SK-N-SH (cell line): ENCODE measurements around the gene ZNF783. TPM values are rescaled to one million over a fixed set of nuclear protein-coding genes. Genes with fewer than 3 reads are reported as not detected.
A peak's percentile ranks its signal among the peaks of the same experiment; 100 is the strongest.

Experiments
- CTCF ChIA-PET: fragments of 300-600, 350-600 bp; formaldehyde crosslinking; extraction: SDS; loops from one replicate; lab custom pipeline; 2021; lab: Yijun Ruan, JAX
- POLR2A ChIA-PET: fragments of 350-600 bp; sonication (Branson Sonifier 250); formaldehyde crosslinking; extraction: SDS; loops from one replicate; lab custom pipeline; 2020; ENCODE audit warnings: antibody characterized with exemption, inconsistent platforms; lab: Yijun Ruan, JAX
- DNase-seq: peaks from one replicate; pipeline ENCODE4 v3.0.0; 2012
- H2AFZ ChIP-seq: fragments of 200-600 bp; sonication (generic); 2 replicates; pipeline ENCODE4 v1.8.1; 2016; ENCODE audit warnings: antibody characterized with exemption, mild to moderate bottlenecking, low read depth
- H3F3A ChIP-seq: fragments of 200-600 bp; sonication (generic); replicated peaks from 2 replicates; pipeline ENCODE3; 2016; ENCODE audit warnings: antibody characterized with exemption, mild to moderate bottlenecking; ENCODE audit not compliant: insufficient read depth
- H3K27ac ChIP-seq, 2 experiments: fragments of 200-500 bp in 1 of 2; fragments of 200-600 bp in 1 of 2; sonication (Bioruptor generic) in 1 of 2; sonication (generic), shearing (Covaris generic) in 1 of 2; 2 replicates each; pipeline versions ENCODE4 v1.5.1 to v1.6.1; 2014 to 2016; ENCODE audit warnings: low read depth in 2 of 2, inconsistent platforms in 1 of 2, low read length in 1 of 2, mild to moderate bottlenecking in 1 of 2, mixed read lengths in 1 of 2
- H3K27me3 ChIP-seq: fragments of 200-600 bp; sonication (generic), shearing (Covaris generic); 2 replicates; pipeline ENCODE4 v1.6.1; 2016; ENCODE audit warnings: mixed run types; ENCODE audit not compliant: insufficient read depth
- H3K36me3 ChIP-seq, 2 experiments: fragments of 200-500 bp in 1 of 2; fragments of 200-600 bp in 1 of 2; sonication (Bioruptor generic) in 1 of 2; sonication (generic) in 1 of 2; replicated peaks in 1 of 2; 2 replicates each; pipeline versions ENCODE3 to v1.5.1; 2014 to 2016; ENCODE audit warnings: low read length in 1 of 2, mild to moderate bottlenecking in 1 of 2; ENCODE audit not compliant: insufficient read depth in 2 of 2, control insufficient read depth in 1 of 2
- H3K4me1 ChIP-seq, 2 experiments: fragments of 200-500 bp in 1 of 2; fragments of 200-600 bp in 1 of 2; sonication (Bioruptor generic) in 1 of 2; sonication (generic), shearing (Covaris generic) in 1 of 2; 2 replicates each; pipeline versions ENCODE4 v1.5.1 to v1.6.1; 2014 to 2016; ENCODE audit warnings: low read depth in 1 of 2, low read length in 1 of 2, mixed run types in 1 of 2; ENCODE audit not compliant: insufficient read depth in 2 of 2, control insufficient read depth in 1 of 2
- H3K4me2 ChIP-seq: fragments of 200-600 bp; sonication (generic), shearing (Covaris generic); 2 replicates; pipeline ENCODE4 v1.6.1; 2017; ENCODE audit warnings: mixed run types
- H3K4me3 ChIP-seq, 2 experiments: fragments of 200-500 bp in 1 of 2; fragments of 200-600 bp in 1 of 2; sonication (Bioruptor generic) in 1 of 2; sonication (generic), shearing (Covaris generic) in 1 of 2; 2 replicates each; pipeline versions ENCODE4 v1.5.1 to v1.8.1; 2014 to 2016; ENCODE audit warnings: low read depth in 2 of 2, inconsistent platforms in 1 of 2, low read length in 1 of 2, mild to moderate bottlenecking in 1 of 2, mixed read lengths in 1 of 2, moderate library complexity in 1 of 2
- H3K79me2 ChIP-seq: fragments of 200-600 bp; sonication (generic); 2 replicates; pipeline ENCODE4 v1.8.1; 2017; ENCODE audit warnings: mild to moderate bottlenecking; ENCODE audit not compliant: insufficient read depth
- H3K9ac ChIP-seq: fragments of 200-600 bp; sonication (generic); 2 replicates; pipeline ENCODE4 v1.6.1; 2017; ENCODE audit warnings: mixed run types
- H3K9me2 ChIP-seq: fragments of 200-600 bp; sonication (generic); 2 replicates; pipeline ENCODE4 v1.6.1; 2017; ENCODE audit warnings: mixed run types
- H3K9me3 ChIP-seq: fragments of 200-600 bp; sonication (generic); 2 replicates; pipeline ENCODE4 v1.6.1; 2017; ENCODE audit warnings: mixed run types, mild to moderate bottlenecking, moderate library complexity
- H4K20me1 ChIP-seq: fragments of 200-600 bp; sonication (generic); 2 replicates; pipeline ENCODE4 v1.6.1; 2017; ENCODE audit warnings: mild to moderate bottlenecking, mixed run types; ENCODE audit not compliant: insufficient read depth
- CHD2 ChIP-seq: fragments of 150-350 bp; IDR thresholded peaks from 2 replicates; pipeline ENCODE4 v1.6.1; 2018; ENCODE audit warnings: low read length; ENCODE audit not compliant: partially characterized antibody
- EP300 ChIP-seq, 2 experiments: IDR thresholded peaks; 2 replicates each; pipeline versions ENCODE4 v1.4.0 to v1.6.1; 2012; ENCODE audit warnings: borderline replicate concordance in 1 of 2, low read depth in 1 of 2, low read length in 1 of 2
- FOXJ3 ChIP-seq: sonication (generic); formaldehyde crosslinking; IDR thresholded peaks from 2 replicates; pipeline ENCODE4 v1.5.1; 2020; ENCODE audit warnings: mild to moderate bottlenecking, missing genetic modification reagents
- GABPA ChIP-seq: IDR thresholded peaks from 2 replicates; pipeline ENCODE4 v1.4.0; 2012; ENCODE audit warnings: low read depth, mild to moderate bottlenecking
- MXI1 ChIP-seq: IDR thresholded peaks from 2 replicates; pipeline ENCODE4 v1.6.1; 2012; ENCODE audit warnings: mild to moderate bottlenecking, low read depth, low read length, improper control_type of control experiment
- NFIC ChIP-seq: IDR thresholded peaks from 2 replicates; pipeline ENCODE4 v1.4.0; 2012; ENCODE audit warnings: borderline replicate concordance
- POLR2AphosphoS5 ChIP-seq: IDR thresholded peaks from 2 replicates; pipeline ENCODE4 v1.6.1; 2012; ENCODE audit warnings: low read depth, low read length
- RCOR1 ChIP-seq: fragments of 150-350 bp; IDR thresholded peaks from 2 replicates; pipeline ENCODE4 v1.6.1; 2017; ENCODE audit warnings: antibody characterized with exemption, low read length
- SMC3 ChIP-seq: IDR thresholded peaks from 2 replicates; pipeline ENCODE4 v1.6.1; 2012; ENCODE audit warnings: low read depth, low read length, improper control_type of control experiment
- TAF1 ChIP-seq: IDR thresholded peaks from 2 replicates; pipeline ENCODE4 v1.6.1; 2012; ENCODE audit warnings: low read depth, mild to moderate bottlenecking, low read length, moderate library complexity, borderline replicate concordance
- TCF12 ChIP-seq: IDR thresholded peaks from 2 replicates; pipeline ENCODE4 v1.4.0; 2012
- YY1 ChIP-seq: IDR thresholded peaks from 2 replicates; pipeline ENCODE4 v1.4.0; 2012; ENCODE audit warnings: low read depth, mild to moderate bottlenecking
- WGBS: methylation state at CpG from one replicate; pipeline ENCODE4 v1.1.6; 2017; ENCODE audit warnings: low lambda C conversion rate; 5-methylcytosine and 5-hydroxymethylcytosine counted together
- polyA plus RNA-seq, 3 experiments: library from polyadenylated mRNA; depleted of rRNA; stranded (reverse); fragments of >200 nt; gene quantifications; 2 replicates each; pipeline ENCODE4 v1.2.3, GENCODE V29; 2012
- TF ChIP-seq, protein P1 (sequence below): fragments of 150-350 bp; IDR thresholded peaks from 2 replicates; pipeline ENCODE4 v1.6.1; 2016; ENCODE audit warnings: mild to moderate bottlenecking, low read depth, low read length
- TF ChIP-seq, protein P2 (sequence below): IDR thresholded peaks from 2 replicates; pipeline ENCODE4 v1.4.0; 2012; ENCODE audit warnings: low read depth
- TF ChIP-seq, protein P3 (sequence below): fragments of 200-600 bp; sonication (generic); IDR thresholded peaks from 2 replicates; pipeline ENCODE4 v1.6.1; 2017; ENCODE audit warnings: antibody characterized with exemption, mild to moderate bottlenecking, moderate library complexity
- TF ChIP-seq, protein P4 (sequence below): IDR thresholded peaks from 2 replicates; pipeline ENCODE4; 2012

Gene ZNF783
- polyA plus RNA-seq, 1 of the 3 experiments (the other 2 are of a cell fraction) = 12.5 TPM

DNA sequence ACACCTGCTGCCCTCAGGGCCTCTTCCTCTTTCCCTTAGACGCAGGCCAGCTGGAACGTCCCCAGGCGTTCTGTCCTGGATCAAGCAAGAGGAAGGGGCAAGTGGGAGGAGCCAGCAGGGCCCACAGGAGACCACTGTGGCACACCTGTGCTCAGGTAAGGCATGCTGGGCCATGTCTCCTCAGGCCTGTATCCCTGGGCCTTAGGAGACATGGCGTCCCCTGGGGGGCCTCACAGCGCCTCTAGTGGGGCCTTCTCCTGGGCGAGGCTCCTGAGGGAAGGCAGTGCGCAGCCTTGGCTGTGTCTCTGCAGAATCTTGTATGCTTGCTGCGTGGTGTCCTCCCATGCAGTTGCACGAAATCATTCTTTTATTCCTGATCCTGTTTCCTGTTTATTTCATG lies 31.3 kb downstream of the ZNF783 start:
- no peaks in the 10 kb centered on the region for H3F3A ChIP-seq
- WGBS = 90% methylated on average over 9 of the region's 9 CpGs
- H3K4me2 ChIP-seq = no peak overlapping the region
- H3K79me2 ChIP-seq = no peaks in the 10 kb centered on the region
- ChIA-PET POLR2A (no interaction called here), CTCF (interaction anchor here (0.6 to 1.3 kb wide), 2 partner anchors 17 to 32 kb away, joined by 3 to 4 read pairs; no protein-coding TSS in a partner anchor)
- DNase-seq = no peak
- peaks cover 0 to 2% of the 10 kb centered on the region in 2 experiments; a peak in 1 of 4 replicates for H3K4me1 ChIP-seq
- H3K9ac ChIP-seq = no peak overlapping the region
- H3K36me3 ChIP-seq = peaks cover 0 to 15% of the 10 kb centered on the region in 2 experiments
- no peaks in the 10 kb centered on the region for H3K9me3 ChIP-seq
- no peak for TF ChIP-seq CHD2
- no peak for TF ChIP-seq RCOR1
- no peak for TF ChIP-seq NFIC
- TF ChIP-seq, protein P1, sequence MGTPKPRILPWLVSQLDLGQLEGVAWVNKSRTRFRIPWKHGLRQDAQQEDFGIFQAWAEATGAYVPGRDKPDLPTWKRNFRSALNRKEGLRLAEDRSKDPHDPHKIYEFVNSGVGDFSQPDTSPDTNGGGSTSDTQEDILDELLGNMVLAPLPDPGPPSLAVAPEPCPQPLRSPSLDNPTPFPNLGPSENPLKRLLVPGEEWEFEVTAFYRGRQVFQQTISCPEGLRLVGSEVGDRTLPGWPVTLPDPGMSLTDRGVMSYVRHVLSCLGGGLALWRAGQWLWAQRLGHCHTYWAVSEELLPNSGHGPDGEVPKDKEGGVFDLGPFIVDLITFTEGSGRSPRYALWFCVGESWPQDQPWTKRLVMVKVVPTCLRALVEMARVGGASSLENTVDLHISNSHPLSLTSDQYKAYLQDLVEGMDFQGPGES = no peak
- no peak for TF ChIP-seq TAF1
- H4K20me1 ChIP-seq = no peaks in the 10 kb centered on the region
- H3K27ac ChIP-seq = no peak overlapping the region
- H3K9me2 ChIP-seq = no peaks in the 10 kb centered on the region
- H2AFZ ChIP-seq = no peak overlapping the region
- no peak overlapping the region for H3K4me3 ChIP-seq
- H3K27me3 ChIP-seq = no peaks in the 10 kb centered on the region

DNA sequence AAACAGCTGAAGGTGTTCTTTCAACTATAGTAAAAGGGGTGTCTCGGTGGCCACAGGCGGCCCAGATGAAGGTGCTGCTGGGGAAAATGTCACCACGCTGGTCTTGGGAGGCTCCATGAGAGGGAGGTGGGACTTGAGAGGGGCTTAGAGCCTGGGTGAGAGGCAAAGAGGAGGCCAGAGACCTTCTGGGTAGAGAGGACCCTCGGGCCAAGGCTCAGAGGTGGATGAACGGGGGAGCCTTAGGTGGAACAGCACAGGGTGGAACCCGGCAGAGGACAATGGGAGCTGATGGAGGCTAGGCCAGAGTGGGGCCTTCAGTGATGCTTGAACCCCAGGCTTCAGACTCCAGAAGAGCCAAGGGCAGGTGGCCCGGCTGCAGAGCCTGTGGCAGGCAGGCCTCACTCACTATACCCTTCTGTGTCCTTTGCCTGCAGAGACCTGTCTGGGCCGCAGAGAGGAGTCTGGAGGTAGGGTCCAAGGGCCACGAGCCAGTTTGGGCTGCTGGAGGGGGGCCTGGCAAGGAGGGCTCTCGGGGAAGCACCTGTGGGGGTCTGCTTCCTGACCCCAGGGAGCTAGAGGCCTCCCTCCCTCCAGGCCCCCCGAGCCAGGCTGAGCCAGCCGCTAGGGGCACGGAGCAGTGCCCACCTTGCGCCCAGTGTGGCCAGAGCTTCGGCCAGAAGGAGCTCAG lies 32.1 kb downstream of the ZNF783 start:
- 82% methylated on average over 12 of the region's 15 CpGs for WGBS

More for the DNA sequence above, 32.1 kb downstream of the ZNF783 start:
- H3K9ac ChIP-seq = no peak overlapping the region
- no peaks in the 10 kb centered on the region for H3K9me3 ChIP-seq
- H3K79me2 ChIP-seq = no peaks in the 10 kb centered on the region
- H3K36me3 ChIP-seq = peaks cover 0 to 13% of the 10 kb centered on the region in 2 experiments
- no peak overlapping the region for H2AFZ ChIP-seq
- no peak overlapping the region for H3K4me3 ChIP-seq
- H3K4me1 ChIP-seq = peaks cover 0 to 2% of the 10 kb centered on the region in 2 experiments; a peak in 1 of 4 replicates
- no peak overlapping the region for H3K27ac ChIP-seq
- ChIA-PET POLR2A (interaction anchor here (1.8 kb wide), 1 partner anchor 9 kb away, joined by 6 read pairs; no protein-coding TSS in a partner anchor), CTCF (interaction anchor here (0.8 kb wide), 1 partner anchor 32 kb away, joined by 3 read pairs; the partner anchor contains the start of gene ZNF783)
- H3F3A ChIP-seq = no peaks in the 10 kb centered on the region
- H4K20me1 ChIP-seq = no peaks in the 10 kb centered on the region
- no peak overlapping the region for H3K4me2 ChIP-seq
- TF ChIP-seq FOXJ3 = no peak
- no peak for TF ChIP-seq NFIC
- TF ChIP-seq MXI1 = no peak
- no peak for TF ChIP-seq GABPA
- TF ChIP-seq, protein P2, sequence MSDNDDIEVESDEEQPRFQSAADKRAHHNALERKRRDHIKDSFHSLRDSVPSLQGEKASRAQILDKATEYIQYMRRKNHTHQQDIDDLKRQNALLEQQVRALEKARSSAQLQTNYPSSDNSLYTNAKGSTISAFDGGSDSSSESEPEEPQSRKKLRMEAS = no peak
- no peak for TF ChIP-seq SMC3
- no peak for TF ChIP-seq YY1
- TF ChIP-seq CHD2 = no peak
- TF ChIP-seq, protein P3, sequence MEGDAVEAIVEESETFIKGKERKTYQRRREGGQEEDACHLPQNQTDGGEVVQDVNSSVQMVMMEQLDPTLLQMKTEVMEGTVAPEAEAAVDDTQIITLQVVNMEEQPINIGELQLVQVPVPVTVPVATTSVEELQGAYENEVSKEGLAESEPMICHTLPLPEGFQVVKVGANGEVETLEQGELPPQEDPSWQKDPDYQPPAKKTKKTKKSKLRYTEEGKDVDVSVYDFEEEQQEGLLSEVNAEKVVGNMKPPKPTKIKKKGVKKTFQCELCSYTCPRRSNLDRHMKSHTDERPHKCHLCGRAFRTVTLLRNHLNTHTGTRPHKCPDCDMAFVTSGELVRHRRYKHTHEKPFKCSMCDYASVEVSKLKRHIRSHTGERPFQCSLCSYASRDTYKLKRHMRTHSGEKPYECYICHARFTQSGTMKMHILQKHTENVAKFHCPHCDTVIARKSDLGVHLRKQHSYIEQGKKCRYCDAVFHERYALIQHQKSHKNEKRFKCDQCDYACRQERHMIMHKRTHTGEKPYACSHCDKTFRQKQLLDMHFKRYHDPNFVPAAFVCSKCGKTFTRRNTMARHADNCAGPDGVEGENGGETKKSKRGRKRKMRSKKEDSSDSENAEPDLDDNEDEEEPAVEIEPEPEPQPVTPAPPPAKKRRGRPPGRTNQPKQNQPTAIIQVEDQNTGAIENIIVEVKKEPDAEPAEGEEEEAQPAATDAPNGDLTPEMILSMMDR = no peak
- no peak for TF ChIP-seq EP300 (IDR thresholded peaks at IDR 0.05; ENCODE audit: borderline replicate concordance in 1 of 2, low read depth in 1 of 2, low read length in 1 of 2)
- TF ChIP-seq TCF12 = no peak
- TF ChIP-seq POLR2AphosphoS5 = no peak
- TF ChIP-seq, protein P4, sequence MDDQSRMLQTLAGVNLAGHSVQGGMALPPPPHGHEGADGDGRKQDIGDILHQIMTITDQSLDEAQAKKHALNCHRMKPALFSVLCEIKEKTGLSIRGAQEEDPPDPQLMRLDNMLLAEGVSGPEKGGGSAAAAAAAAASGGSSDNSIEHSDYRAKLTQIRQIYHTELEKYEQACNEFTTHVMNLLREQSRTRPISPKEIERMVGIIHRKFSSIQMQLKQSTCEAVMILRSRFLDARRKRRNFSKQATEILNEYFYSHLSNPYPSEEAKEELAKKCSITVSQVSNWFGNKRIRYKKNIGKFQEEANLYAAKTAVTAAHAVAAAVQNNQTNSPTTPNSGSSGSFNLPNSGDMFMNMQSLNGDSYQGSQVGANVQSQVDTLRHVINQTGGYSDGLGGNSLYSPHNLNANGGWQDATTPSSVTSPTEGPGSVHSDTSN = no peak
- no peaks in the 10 kb centered on the region for H3K9me2 ChIP-seq
- no peaks in the 10 kb centered on the region for H3K27me3 ChIP-seq
- peak; percentile 30 for DNase-seq
